Peyer's patch (tissue), 4 donors: ENCODE data around the gene ERG28. TPM values are rescaled to one million over a fixed set of nuclear protein-coding genes. Genes with fewer than 3 reads are reported as not detected.

Source experiments
- DNase-seq, 3 donors: peaks; one replicate each; pipeline ENCODE4 v3.0.0-alpha.2; 2017 to 2019
- H3K27ac ChIP-seq, 4 donors: fragments of 200-600 bp; sonication (generic); one replicate each; pipeline ENCODE4 v1.5.1; 2016 to 2019
- H3K27me3 ChIP-seq, 2 donors: fragments of 200-600 bp; sonication (generic); one replicate each; pipeline ENCODE4 v1.5.1; 2019
- H3K36me3 ChIP-seq, 3 donors: fragments of 200-600 bp; sonication (generic); one replicate each; pipeline ENCODE4 v1.5.1; 2016 to 2019
- H3K4me1 ChIP-seq, 4 donors: fragments of 200-600 bp; sonication (generic); one replicate each; pipeline ENCODE4 v1.5.1; 2016 to 2019
- H3K4me3 ChIP-seq, 4 donors: fragments of 200-600 bp; sonication (generic); 1 replicate in 3 of 4; 2 replicates in 1 of 4; pipeline ENCODE4 v1.5.1; 2016 to 2019; ENCODE audit warnings: mild to moderate bottlenecking in 1 of 4
- H3K9me3 ChIP-seq, 4 donors: fragments of 200-600 bp; sonication (generic); one replicate each; pipeline ENCODE4 v1.5.1; 2016 to 2019; ENCODE audit warnings: mild to moderate bottlenecking in 1 of 4
- POLR2A ChIP-seq, 2 donors: fragments of 450-650 bp; IDR thresholded peaks; one replicate each; pipeline ENCODE4 v1.5.1; 2017; ENCODE audit warnings: antibody characterized with exemption in 2 of 2, mild to moderate bottlenecking in 2 of 2, moderate library complexity in 2 of 2
- total RNA-seq, 4 donors: library from RNA; depleted of rRNA; stranded (reverse); fragments of >200 nt; gene quantifications; one replicate each; pipeline ENCODE4 v1.1.0, GENCODE V29; 2016
- TF ChIP-seq, protein P1 (sequence below), 6 experiments: fragments of 450-650 bp in 4 of 6; fragments of 200-600 bp in 2 of 6; sonication (generic) in 1 of 6; IDR thresholded peaks; one replicate each; pipeline ENCODE4 v1.5.1; 2017 to 2019; ENCODE audit warnings: antibody characterized with exemption in 6 of 6, mild to moderate bottlenecking in 3 of 6, moderate library complexity in 1 of 6

The ERG28 gene
- total RNA-seq, 4 donors from 2014 or later: 8.6 to 14.9 (median 14.7) TPM; not detected in 1

DNA sequence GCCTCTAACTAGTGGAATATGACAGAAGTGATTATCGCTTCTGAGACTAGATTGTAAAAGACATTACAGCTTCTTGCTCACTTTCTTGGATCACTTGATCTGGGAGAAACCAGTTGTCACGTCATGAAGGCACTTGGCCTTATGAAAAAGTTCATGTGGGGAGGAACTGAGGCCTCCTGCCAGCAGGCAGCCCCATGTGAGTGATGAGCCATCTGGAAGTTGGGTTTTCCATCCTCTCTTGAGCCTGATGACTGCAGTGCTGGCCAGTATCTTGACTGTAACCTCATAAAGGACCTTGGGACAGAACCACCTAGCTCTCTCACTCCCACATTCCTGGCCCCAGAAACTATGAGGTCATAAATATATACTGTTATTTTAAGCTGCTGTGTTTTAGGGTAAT is 28.3 kb upstream of the ERG28 start:
- Histone ChIP-seq H3K27ac (no peak overlapping the region), H3K9me3 (no peaks in the 10 kb centered on the region), H3K36me3 (peaks cover 0 to 56% (median 0%) of the 10 kb centered on the region in 3 donors), H3K4me3 (no peak overlapping the region), H3K27me3 (no peaks in the 10 kb centered on the region), H3K4me1 (no peaks in the 10 kb centered on the region)
- no peak for TF ChIP-seq POLR2A (IDR thresholded peaks at IDR 0.05)
- TF ChIP-seq, protein P1, sequence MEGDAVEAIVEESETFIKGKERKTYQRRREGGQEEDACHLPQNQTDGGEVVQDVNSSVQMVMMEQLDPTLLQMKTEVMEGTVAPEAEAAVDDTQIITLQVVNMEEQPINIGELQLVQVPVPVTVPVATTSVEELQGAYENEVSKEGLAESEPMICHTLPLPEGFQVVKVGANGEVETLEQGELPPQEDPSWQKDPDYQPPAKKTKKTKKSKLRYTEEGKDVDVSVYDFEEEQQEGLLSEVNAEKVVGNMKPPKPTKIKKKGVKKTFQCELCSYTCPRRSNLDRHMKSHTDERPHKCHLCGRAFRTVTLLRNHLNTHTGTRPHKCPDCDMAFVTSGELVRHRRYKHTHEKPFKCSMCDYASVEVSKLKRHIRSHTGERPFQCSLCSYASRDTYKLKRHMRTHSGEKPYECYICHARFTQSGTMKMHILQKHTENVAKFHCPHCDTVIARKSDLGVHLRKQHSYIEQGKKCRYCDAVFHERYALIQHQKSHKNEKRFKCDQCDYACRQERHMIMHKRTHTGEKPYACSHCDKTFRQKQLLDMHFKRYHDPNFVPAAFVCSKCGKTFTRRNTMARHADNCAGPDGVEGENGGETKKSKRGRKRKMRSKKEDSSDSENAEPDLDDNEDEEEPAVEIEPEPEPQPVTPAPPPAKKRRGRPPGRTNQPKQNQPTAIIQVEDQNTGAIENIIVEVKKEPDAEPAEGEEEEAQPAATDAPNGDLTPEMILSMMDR (IDR thresholded peaks at IDR 0.05): no peak
- DNase-seq: no peak

DNA sequence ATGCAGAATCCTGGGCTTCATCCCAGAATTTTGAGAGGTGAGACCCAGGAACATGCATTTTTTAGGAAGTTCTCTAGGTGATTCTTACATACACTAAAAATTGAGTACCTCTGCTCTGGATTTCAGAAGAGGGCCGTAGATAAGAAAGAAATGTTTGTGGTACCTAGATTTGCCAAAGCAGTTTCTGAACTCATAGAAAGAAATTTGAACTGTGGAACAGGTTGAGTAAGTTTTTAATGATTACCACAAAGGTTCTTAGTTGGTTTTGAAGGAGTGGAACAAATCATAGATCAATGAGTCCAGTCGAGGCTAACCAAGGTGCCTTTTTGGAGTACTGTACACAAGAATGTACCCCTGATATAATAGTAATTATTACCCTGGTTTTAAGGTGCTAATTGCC is 25.2 kb upstream of the ERG28 start:
- no peaks in the 10 kb centered on the region for H3K4me1 ChIP-seq
- no peak overlapping the region for H3K27ac ChIP-seq
- H3K4me3 ChIP-seq: no peak overlapping the region
- H3K36me3 ChIP-seq: peaks cover 0 to 52% (median 0%) of the 10 kb centered on the region in 3 donors
- TF ChIP-seq, protein P1 (IDR thresholded peaks at IDR 0.05): no peak
- no peak for TF ChIP-seq POLR2A (IDR thresholded peaks at IDR 0.05)
- DNase-seq: no peak
- H3K9me3 ChIP-seq: no peaks in the 10 kb centered on the region
- no peaks in the 10 kb centered on the region for H3K27me3 ChIP-seq

DNA sequence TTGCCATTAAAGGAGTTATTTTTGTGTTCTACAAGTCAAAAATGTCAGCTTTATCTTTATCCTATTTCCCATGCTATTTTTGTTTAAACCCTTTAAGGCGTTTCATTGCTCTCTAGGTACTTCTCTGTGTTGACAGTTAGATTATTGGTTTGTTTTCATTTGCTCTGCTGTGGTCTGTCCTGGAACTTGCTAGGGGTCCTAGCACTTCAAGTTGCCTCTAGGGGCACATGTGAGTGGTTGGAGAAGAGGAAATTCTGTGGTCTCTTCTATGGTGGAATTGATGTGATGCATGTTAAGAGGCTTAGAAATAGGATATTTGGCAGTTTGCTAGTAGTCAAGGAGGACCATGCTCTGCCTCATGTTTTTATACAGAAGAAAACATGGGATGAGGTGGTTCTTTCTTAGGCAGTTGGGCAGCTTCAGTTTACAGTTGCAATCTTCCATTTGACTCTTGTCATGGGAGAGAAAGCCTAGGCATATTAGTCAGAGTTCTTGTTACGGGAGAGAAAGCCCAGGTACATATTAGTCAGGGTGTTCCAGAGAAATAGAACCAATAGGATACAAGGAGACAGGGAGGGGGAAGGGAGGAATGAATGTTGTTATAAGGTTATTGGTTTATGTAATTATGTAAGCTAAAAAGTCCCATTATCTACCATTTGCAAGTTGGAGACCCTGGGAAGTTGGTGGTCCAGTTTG is 14.7 kb upstream of the ERG28 start:
- TF ChIP-seq, protein P1 (IDR thresholded peaks at IDR 0.05): no peak
- TF ChIP-seq POLR2A (IDR thresholded peaks at IDR 0.05): no peak
- H3K9me3 ChIP-seq: no peaks in the 10 kb centered on the region

DNA sequence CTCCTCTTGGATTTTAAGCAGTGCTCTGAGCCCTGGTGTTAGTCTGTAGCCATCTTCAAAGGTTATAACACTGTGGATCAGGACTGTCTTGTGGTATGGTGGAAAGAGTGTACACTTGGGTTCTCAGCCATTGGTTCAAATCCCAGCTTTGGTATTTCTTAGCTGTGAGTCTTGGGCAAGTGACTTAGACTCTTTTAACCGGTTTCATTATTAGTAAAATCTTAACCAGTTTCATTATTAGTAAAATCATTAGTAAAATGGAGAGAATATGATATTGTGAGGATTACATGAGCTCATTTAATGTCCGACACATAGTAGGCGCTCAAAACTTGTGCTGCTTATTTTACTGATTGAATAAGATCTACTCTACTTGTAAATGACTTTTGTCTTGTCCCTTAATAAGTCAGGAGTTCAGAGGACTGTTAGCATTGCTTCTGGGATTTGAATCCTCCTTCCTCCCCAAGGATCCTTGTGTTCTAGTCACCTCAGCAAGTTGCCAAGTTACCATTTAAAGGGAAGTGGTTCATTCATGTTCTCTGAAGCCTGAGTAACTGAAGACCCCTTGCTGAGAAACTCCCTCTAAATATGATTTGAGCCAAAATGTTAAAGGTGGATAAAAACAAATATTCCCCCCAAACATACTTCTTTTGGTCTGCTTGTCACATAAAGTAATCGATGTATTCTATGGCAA is 12.8 kb upstream of the ERG28 start:
- H3K4me1 ChIP-seq: no peaks in the 10 kb centered on the region
- H3K27ac ChIP-seq: no peak overlapping the region
- H3K4me3 ChIP-seq: no peak overlapping the region
- peaks cover 0 to 19% (median 0%) of the 10 kb centered on the region in 3 donors for H3K36me3 ChIP-seq
- H3K27me3 ChIP-seq: no peaks in the 10 kb centered on the region
- H3K9me3 ChIP-seq: no peaks in the 10 kb centered on the region
- TF ChIP-seq, protein P1 (IDR thresholded peaks at IDR 0.05): no peak
- TF ChIP-seq POLR2A (IDR thresholded peaks at IDR 0.05): no peak
- no peak for DNase-seq

More for the DNA sequence above, 14.7 kb upstream of the ERG28 start:
- Histone ChIP-seq H3K4me1 (no peaks in the 10 kb centered on the region), H3K27ac (no peak overlapping the region), H3K27me3 (no peaks in the 10 kb centered on the region), H3K36me3 (peaks cover 0 to 4% (median 0%) of the 10 kb centered on the region in 3 donors), H3K4me3 (no peak overlapping the region)
- no peak for DNase-seq

DNA sequence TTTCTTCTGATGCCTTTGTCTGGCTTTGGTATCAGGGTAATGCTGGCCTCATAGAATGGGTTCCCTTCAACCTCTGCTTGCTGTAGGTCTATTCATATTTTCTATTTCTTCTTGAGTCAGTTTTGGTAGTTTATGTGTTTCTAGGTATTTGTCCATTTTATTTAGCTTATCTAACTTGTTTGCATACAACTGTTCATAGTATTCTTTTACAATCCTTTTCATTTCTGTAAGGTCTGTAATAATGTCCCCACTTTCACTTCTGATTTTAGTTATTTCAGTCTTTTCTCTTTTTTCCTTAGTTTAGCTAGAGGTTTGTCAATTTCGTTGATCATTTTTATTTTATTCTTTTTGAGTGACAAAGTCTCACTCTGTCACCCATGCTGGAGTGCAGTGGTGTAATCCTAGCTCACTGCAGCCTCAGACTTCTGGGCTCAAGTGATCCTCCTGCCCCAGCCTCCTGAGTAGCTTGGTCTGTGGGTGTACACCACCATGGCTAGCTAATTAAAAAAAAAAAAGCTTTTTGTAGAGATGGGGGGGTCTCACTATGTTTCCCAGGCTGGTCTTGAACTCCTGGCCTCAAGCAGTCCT is 12.0 kb upstream of the ERG28 start:
- no peak for DNase-seq
- H3K9me3 ChIP-seq: no peaks in the 10 kb centered on the region
- peaks cover 0 to 19% (median 0%) of the 10 kb centered on the region in 3 donors for H3K36me3 ChIP-seq
- H3K4me3 ChIP-seq: no peak overlapping the region
- no peak for TF ChIP-seq POLR2A (IDR thresholded peaks at IDR 0.05)
- TF ChIP-seq, protein P1 (IDR thresholded peaks at IDR 0.05): no peak
- no peak overlapping the region for H3K27ac ChIP-seq
- no peaks in the 10 kb centered on the region for H3K4me1 ChIP-seq
- no peaks in the 10 kb centered on the region for H3K27me3 ChIP-seq
